HG03521 (cell line): ENCODE data around the gene INPP5D.
A peak's percentile ranks its signal among the peaks of the same experiment; 100 is the strongest.
"Not testable (repeated sequence)": the region's sequence is repeated elsewhere in the genome, so short reads cannot be mapped to it uniquely, and the experiment has no call there.

Source experiments
- ATAC-seq: cut with Tn5 transposase; IDR thresholded peaks from one replicate; pipeline ENCODE4 v1.9.1; 2021; ENCODE audit warnings: mild to moderate bottlenecking, moderate library complexity; ENCODE audit not compliant: unreplicated experiment

Gene INPP5D

DNA sequence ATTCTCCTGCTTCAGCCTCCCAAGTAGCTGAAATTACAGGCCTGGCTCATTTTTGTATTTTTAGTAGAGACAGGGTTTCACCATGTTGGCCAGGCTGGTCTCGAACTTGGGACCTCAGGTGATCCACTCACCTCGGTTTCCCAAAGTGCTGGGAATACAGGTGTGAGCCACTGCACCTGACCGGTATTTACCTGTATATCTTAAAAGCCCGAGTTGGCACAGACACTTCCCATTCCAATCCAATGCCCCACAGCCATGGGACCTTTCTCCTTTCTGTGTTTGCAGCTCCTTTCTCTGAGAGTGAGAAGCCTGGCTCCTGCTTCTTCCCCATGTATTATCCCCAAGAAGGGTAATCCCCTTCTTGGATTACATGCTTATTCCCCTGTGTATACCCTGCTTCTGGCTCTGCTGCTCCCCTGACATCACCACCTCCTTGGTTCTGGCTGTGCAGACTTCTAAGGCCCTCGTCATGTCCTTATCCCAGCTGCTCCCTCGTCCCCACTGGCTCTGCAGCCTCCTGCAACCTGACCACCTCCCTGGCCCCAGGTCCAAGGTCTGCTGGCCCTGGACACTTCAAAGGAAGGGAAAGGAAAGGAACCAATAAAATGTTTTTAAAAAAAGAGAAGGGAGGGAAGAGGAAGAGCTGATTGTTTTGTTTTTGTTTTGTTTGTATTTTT, 52.8 kb downstream of the INPP5D start:
- no peak for ATAC-seq

GRCh38 chr2:233114421-233114861, 54.3 kb downstream of the INPP5D start:
- no peak for ATAC-seq

DNA sequence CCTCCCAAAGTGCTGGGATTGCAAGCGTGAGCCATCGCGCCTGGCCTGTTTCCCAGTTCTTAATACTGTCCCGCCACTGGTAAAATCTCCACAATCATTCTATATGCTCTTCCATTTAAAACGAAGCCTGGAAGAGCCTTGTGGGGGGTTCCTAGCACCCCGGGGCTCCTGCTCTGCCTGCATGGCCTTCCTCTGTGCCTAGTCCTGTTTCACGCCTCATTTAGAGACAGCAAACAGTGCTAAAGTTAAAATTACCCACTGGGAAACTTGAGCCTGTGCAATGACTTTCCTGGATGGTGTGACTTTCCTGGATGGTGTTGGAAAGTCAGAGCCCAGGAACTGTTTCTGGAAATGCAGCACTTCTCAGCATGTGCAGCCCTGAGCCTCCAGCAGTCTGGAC, 55.0 kb downstream of the INPP5D start:
- no peak for ATAC-seq

DNA sequence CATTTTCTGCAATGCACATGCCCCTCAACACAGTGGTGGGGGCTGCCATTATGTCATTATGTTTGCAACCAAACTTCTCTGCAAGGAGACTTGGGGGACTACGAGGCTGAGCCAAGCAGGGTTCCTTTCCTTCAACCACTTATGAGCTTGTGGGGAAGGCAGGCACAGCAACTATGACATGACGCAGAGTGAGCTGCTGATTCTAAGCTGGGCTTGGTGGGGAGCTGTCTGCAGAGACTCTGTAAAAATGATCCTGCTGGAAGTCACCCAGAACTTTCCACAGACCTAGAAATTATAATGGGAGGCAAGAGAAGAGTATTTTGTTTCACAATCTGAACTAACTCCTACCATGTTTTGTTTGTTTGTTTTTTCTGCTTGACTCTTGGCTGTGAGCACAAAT, 55.6 kb downstream of the INPP5D start:
- no peak for ATAC-seq

DNA sequence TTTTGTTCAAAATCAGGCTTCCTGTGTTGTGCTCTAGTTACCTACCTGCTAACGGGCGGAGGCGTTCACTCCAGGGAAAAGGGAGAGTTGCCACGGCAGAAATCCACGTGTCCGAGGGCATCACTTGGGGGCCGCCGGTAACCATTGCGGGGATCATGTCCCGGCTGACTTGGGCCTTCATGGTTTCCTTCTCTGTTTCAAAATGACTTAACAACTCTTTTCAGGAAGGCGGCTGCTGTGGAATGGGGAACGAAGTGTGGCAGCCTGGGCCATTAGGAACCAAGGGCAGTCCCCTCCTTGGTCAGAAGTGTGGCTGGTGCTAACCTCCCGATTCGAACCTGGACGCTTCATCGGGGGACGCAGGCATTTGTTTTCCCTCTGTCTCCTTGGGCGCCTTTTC, 56.8 kb downstream of the INPP5D start:
- ATAC-seq, result no peak

- ATAC-seq, result no peak
These were observed 57.2 kb downstream of the INPP5D start for GRCh38 chr2:233117351-233117750.

DNA sequence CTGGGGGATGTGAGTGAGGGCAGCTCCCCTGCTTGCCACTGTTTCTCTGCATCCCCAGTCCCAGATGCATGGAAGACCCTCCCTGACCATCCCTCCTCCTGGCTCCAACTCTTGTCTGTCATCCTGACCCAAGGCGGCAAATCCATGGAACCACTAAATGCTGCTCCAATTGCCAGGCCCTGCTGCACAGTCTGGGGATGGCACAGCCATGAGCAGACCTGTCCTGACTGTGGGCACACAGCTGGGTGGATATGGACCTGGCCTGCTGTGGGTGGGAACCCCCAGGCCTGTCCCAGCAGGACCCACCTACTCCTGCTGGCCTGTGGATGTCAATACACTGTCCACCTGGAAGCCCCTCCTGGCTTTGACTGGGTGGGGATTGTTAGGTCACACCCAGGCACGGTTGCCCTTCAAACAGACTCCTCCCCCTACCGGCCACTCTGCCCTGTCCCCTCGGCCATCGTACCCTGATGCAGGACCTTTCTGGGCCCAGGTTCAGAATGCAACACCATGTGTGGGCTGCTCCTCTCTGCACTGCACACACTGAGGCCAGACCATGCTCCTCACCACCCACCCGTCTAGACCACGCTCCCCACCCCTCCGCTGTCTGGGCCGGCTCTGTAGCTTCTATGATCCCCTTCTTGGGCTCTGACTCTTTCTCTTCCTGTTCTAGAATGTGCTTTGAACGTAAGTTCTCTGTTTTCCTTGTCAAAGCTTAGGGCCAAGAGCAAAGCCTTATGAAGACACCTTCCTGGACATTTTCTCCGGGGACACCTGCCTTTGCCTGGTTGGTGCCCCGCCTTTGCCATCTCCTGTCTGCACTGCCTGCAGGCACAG, 57.9 kb downstream of the INPP5D start:
- ATAC-seq, result no peak

GRCh38 chr2:233118648-233119000, 58.5 kb downstream of the INPP5D start:
- ATAC-seq, result no peak

DNA sequence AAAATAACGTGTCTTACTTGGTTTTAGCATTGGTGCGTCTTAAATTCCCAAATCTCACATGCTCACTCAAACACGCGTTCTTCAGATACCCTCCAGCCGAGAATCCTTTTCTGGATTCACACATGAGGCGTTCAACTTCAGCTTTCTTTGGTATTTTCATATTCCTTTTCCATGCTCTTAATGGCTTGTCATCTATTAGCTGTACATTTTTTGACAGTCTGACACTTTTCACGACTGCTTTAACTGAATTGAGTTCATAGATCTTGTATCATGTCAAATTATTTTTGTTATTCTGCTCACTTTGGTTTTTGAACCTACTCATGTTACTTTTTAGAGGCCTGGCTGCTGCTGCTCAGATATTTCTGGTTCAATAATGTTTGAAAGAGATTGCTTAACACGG, 59.0 kb downstream of the INPP5D start:
- no peak for ATAC-seq

- no peak for ATAC-seq
These were observed 59.7 kb downstream of the INPP5D start for GRCh38 chr2:233119806-233120205.

- no peak for ATAC-seq
These were observed 60.3 kb downstream of the INPP5D start for GRCh38 chr2:233120459-233120858.

GRCh38 chr2:233121856-233122255, 61.7 kb downstream of the INPP5D start:
- ATAC-seq, result no peak

- no peak for ATAC-seq
These were observed 62.4 kb downstream of the INPP5D start for GRCh38 chr2:233122541-233122940.

DNA sequence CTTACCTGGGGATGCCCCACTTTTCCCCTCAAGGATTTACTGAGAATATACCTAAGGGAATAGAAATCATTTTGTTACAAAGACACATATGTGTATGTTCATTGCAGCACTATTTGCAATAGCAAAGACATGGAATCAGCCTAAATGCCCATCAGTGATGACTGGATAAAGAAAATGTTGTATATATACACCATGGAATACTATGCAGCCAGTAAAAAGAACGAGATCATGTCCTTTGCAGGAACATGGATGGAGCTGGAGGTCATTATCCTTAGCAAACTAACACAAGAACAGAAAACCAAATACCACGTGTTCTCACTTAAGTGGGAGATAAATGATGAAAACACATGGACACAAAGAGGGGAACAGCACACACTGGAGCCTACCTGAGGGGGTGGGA, 63.4 kb downstream of the INPP5D start:
- not testable (repeated sequence) for ATAC-seq

DNA sequence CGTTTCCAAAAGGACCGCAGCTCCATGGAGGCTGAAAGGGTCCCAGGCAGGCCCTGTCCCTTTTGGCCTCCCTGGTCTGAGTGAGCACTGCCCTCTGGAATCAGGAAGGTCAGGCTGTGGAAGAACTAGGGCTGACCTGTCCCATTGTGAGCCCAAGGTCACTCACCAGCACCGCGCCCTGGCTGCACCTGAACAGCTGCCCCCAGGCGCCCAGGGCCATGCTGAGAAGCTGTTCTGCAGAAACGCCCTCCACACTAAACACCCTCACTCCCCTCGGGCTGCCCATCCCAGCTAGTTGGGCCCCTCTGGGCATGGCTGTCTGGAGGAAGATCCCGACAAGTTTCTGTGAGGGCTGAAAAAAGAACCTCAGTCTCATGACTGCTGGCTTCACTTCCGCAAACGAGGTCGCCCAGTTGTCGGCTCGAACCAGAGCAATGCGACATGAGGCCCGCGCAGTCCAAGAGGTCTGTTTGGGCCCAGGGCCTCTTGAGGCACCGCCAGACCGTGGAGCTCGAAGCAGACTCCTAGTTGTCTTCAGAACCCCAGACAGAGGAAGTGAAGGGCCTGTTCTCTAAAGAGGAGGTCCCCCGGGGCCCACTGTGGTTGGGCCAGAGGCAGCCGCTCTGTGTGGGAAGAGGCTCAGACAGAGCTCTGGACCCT, 64.4 kb downstream of the INPP5D start:
- ATAC-seq, result peak; percentile 68

GRCh38 chr2:233125455-233126065, 65.4 kb downstream of the INPP5D start:
- no peak for ATAC-seq

DNA sequence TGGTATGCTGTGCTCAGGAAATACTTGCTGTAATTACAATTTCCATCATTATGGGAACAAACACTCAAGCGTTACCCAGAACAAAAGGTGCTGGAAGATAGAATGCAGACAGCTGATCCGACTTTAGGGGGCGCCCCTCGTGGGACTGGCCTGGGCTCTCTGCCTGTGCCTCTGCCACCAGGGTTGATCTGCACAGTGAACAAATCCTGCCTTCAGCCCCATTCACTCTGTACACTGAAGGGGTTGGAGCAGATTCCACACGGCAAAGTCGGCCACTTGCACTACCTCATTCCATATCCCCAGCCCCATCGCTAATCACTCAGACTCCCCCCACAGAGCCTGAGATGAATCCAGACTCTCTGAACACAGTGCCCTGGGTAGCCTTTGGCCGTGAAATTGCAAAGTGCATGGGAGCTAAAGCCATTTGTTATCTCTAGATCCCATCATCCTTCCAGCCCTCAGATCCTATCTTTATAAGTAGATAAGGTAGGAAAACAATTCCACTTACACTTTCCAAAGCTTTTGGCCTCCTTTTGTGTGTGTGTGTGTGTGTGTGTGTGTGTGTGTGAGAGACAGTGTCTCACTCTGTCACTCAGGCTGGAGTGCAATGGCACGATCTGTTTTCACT, 69.3 kb downstream of the INPP5D start:
- no peak for ATAC-seq

- no peak for ATAC-seq
These were observed 69.9 kb downstream of the INPP5D start for GRCh38 chr2:233130024-233130423.

DNA sequence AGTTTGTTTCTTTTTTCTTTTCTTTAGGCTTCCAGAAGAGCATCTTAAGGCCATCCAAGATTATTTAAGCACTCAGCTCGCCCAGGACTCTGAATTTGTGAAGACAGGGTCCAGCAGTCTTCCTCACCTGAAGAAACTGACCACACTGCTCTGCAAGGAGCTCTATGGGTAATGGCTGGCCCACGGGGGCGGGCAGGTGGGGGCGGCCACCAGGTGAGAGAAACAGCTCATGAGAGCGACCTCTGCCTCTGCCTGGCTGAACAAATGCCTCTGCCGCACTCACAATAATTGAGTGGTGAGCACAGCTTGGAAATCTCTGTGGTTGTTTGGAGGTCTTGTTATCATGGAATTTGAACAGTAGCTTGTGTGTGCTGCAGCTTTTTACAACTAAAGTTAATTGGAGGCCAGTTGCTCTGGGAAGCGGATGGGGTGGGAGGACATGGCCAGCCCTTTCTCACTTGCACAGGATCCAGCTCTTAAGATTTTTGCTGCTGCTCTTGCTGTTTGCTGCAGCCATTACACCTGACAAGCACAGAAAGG, 70.4 kb downstream of the INPP5D start:
- ATAC-seq, result no peak

- no peak for ATAC-seq
These were observed 72.0 kb downstream of the INPP5D start for GRCh38 chr2:233131936-233132720.
